Adipocyte (in vitro differentiated cells): ENCODE measurements around the gene PHACTR2.
A peak's percentile ranks its signal among the peaks of the same experiment; 100 is the strongest.
"Not testable (repeated sequence)": the region's sequence is repeated elsewhere in the genome, so short reads cannot be mapped to it uniquely, and the experiment has no call there.

Experiments
- DNase-seq: peaks from one replicate; pipeline ENCODE4 v3.0.0-alpha.2; 2015; ENCODE audit warnings: low read depth
- H3K27me3 ChIP-seq: replicated peaks from 2 replicates; pipeline ENCODE4 v1.7.0; 2013; ENCODE audit warnings: mild to moderate bottlenecking, low read length, moderate library complexity; ENCODE audit not compliant: control insufficient read depth, insufficient read depth
- H3K36me3 ChIP-seq: 2 replicates; pipeline ENCODE4 v1.7.0; 2013; ENCODE audit warnings: low read length, mild to moderate bottlenecking, moderate library complexity; ENCODE audit not compliant: control insufficient read depth, insufficient read depth, severe bottlenecking
- H3K4me1 ChIP-seq: 2 replicates; pipeline ENCODE4 v1.7.0; 2013; ENCODE audit warnings: mild to moderate bottlenecking, low read length, moderate library complexity; ENCODE audit not compliant: control insufficient read depth, insufficient read depth
- H3K4me3 ChIP-seq: 2 replicates; pipeline ENCODE4 v1.7.0; 2013; ENCODE audit warnings: mild to moderate bottlenecking, low read length, moderate library complexity
- H3K9ac ChIP-seq: 2 replicates; pipeline ENCODE4 v1.7.0; 2013; ENCODE audit warnings: mild to moderate bottlenecking, low read length, moderate library complexity
- H3K9me3 ChIP-seq: 2 replicates; pipeline ENCODE4 v1.7.0; 2013; ENCODE audit warnings: mild to moderate bottlenecking, low read length, moderate library complexity; ENCODE audit not compliant: control insufficient read depth

PHACTR2 gene

GRCh38 chr6:143845033-143845432 lies 167.3 kb downstream of the PHACTR2 start:
- peaks cover 23% of the 10 kb centered on the region for H3K4me1 ChIP-seq
- peak overlapping the region; percentile 90 for H3K9ac ChIP-seq
- peak overlapping the region; percentile 85 for H3K4me3 ChIP-seq
- H3K36me3 ChIP-seq = peaks cover 55% of the 10 kb centered on the region
- no peak for DNase-seq
- H3K27me3 ChIP-seq = no peaks in the 10 kb centered on the region
- no peaks in the 10 kb centered on the region for H3K9me3 ChIP-seq

- DNase-seq, H3K27me3 ChIP-seq, H3K9ac ChIP-seq, H3K4me3 ChIP-seq, H3K4me1 ChIP-seq: not testable (repeated sequence)
- Histone ChIP-seq H3K9me3 (peaks cover 16% of the 10 kb centered on the region), H3K36me3 (peaks cover 83% of the 10 kb centered on the region)
Observed at GRCh38 chr6:143851706-143852105, 173.9 kb downstream of the PHACTR2 start.

- peaks cover 16% of the 10 kb centered on the region for H3K9me3 ChIP-seq
- H3K27me3 ChIP-seq, H3K9ac ChIP-seq, H3K4me3 ChIP-seq, DNase-seq, H3K4me1 ChIP-seq: not testable (repeated sequence)
- peaks cover 84% of the 10 kb centered on the region for H3K36me3 ChIP-seq
Observed at GRCh38 chr6:143855057-143855456, 177.3 kb downstream of the PHACTR2 start.

GRCh38 chr6:143856762-143857161 lies 179.0 kb downstream of the PHACTR2 start:
- DNase-seq, H3K9ac ChIP-seq, H3K4me3 ChIP-seq, H3K4me1 ChIP-seq, H3K27me3 ChIP-seq: not testable (repeated sequence)
- H3K9me3 ChIP-seq = peaks cover 16% of the 10 kb centered on the region
- H3K36me3 ChIP-seq = peaks cover 84% of the 10 kb centered on the region

- Histone ChIP-seq H3K27me3 (no peaks in the 10 kb centered on the region), H3K9me3 (peaks cover 16% of the 10 kb centered on the region), H3K36me3 (peaks cover 84% of the 10 kb centered on the region), H3K9ac (no peak overlapping the region), H3K4me3 (no peak overlapping the region), H3K4me1 (no peaks in the 10 kb centered on the region)
- DNase-seq = no peak
Observed at GRCh38 chr6:143857651-143858050, 179.9 kb downstream of the PHACTR2 start.

- Histone ChIP-seq H3K4me3 (no peak overlapping the region), H3K9me3 (peaks cover 8% of the 10 kb centered on the region), H3K4me1 (no peaks in the 10 kb centered on the region), H3K36me3 (peaks cover 100% of the 10 kb centered on the region), H3K9ac (no peak overlapping the region), H3K27me3 (no peaks in the 10 kb centered on the region)
- peak; percentile 27 for DNase-seq
Observed at GRCh38 chr6:143859891-143860660, 182.3 kb downstream of the PHACTR2 start.

- DNase-seq = no peak
- peaks cover 74% of the 10 kb centered on the region for H3K36me3 ChIP-seq
- H3K4me3 ChIP-seq = no peak overlapping the region
- H3K9ac ChIP-seq = no peak overlapping the region
- H3K27me3 ChIP-seq = no peaks in the 10 kb centered on the region
- no peaks in the 10 kb centered on the region for H3K9me3 ChIP-seq
- H3K4me1 ChIP-seq = no peaks in the 10 kb centered on the region
Observed at GRCh38 chr6:143863771-143864170, 186.0 kb downstream of the PHACTR2 start.

- Histone ChIP-seq H3K4me1 (no peaks in the 10 kb centered on the region), H3K27me3 (no peaks in the 10 kb centered on the region), H3K9ac (no peak within 1 kb of the TSS), H3K4me3 (no peak within 1 kb of the TSS), H3K9me3 (no peaks in the 10 kb centered on the region), H3K36me3 (peaks cover 70% of the 10 kb centered on the region)
- no peak for DNase-seq
Observed at GRCh38 chr6:143864234-143864633, 186.5 kb downstream of the PHACTR2 start, which contains the start of gene ZC2HC1B. TSS of gene ZC2HC1B (plus strand) at chr6:143864474. CDS start at chr6:143864540, 66 bp downstream.

- no peaks in the 10 kb centered on the region for H3K9me3 ChIP-seq
- DNase-seq = no peak
- no peaks in the 10 kb centered on the region for H3K27me3 ChIP-seq
- no peak overlapping the region for H3K9ac ChIP-seq
- peaks cover 39% of the 10 kb centered on the region for H3K36me3 ChIP-seq
- H3K4me3 ChIP-seq = no peak overlapping the region
- H3K4me1 ChIP-seq = no peaks in the 10 kb centered on the region
Observed at GRCh38 chr6:143867236-143867635, 189.5 kb downstream of the PHACTR2 start.

GRCh38 chr6:143868808-143869207 lies 191.0 kb downstream of the PHACTR2 start:
- H3K9me3 ChIP-seq, H3K4me3 ChIP-seq, H3K9ac ChIP-seq, DNase-seq, H3K27me3 ChIP-seq, H3K4me1 ChIP-seq: not testable (repeated sequence)
- H3K36me3 ChIP-seq = peaks cover 24% of the 10 kb centered on the region

- not testable (repeated sequence) for DNase-seq
Observed at GRCh38 chr6:143871202-143871730, 193.5 kb downstream of the PHACTR2 start.

More at GRCh38 chr6:143871202-143871730, 193.5 kb downstream of the PHACTR2 start:
- H3K36me3 ChIP-seq, H3K9ac ChIP-seq, H3K4me3 ChIP-seq, H3K27me3 ChIP-seq, H3K9me3 ChIP-seq, H3K4me1 ChIP-seq: not testable (repeated sequence)
